IMR-90 (cell line): ENCODE results near the gene GOSR1.

ENCODE experiments used
- CEBPB ChIP-seq: IDR thresholded peaks from 2 replicates; pipeline ENCODE4 v1.6.1; 2012; ENCODE audit warnings: low read depth, low read length, improper control_type of control experiment
- CHD1 ChIP-seq: IDR thresholded peaks from 2 replicates; pipeline ENCODE4 v1.6.1; 2012; ENCODE audit warnings: low read depth, low read length, improper control_type of control experiment
- CTCF ChIP-seq: conservative IDR thresholded peaks from 2 replicates; pipeline ENCODE4 v1.5.1; 2012; ENCODE audit warnings: mild to moderate bottlenecking, low read depth, low read length, improper control_type of control experiment
- MXI1 ChIP-seq: IDR thresholded peaks from 2 replicates; pipeline ENCODE4 v1.6.1; 2012; ENCODE audit warnings: low read depth, mild to moderate bottlenecking, low read length, moderate library complexity, borderline replicate concordance
- NFE2L2 ChIP-seq: fragments of 150-350 bp; IDR thresholded peaks from 2 replicates; pipeline ENCODE4 v1.6.1; 2016; ENCODE audit warnings: low read depth, mild to moderate bottlenecking, low read length
- POLR2A ChIP-seq: IDR thresholded peaks from 2 replicates; pipeline ENCODE4 v1.6.1; 2012; ENCODE audit warnings: mild to moderate bottlenecking, low read depth, low read length
- RAD21 ChIP-seq: IDR thresholded peaks from 2 replicates; pipeline ENCODE4 v1.6.1; 2012; ENCODE audit warnings: low read length, improper control_type of control experiment
- RFX5 ChIP-seq: IDR thresholded peaks from 2 replicates; pipeline ENCODE4 v1.8.0; 2012; ENCODE audit warnings: low read depth, mild to moderate bottlenecking, low read length, moderate library complexity
- SMC3 ChIP-seq: fragments of 150-350 bp; IDR thresholded peaks from 2 replicates; pipeline ENCODE4 v1.6.1; 2016; ENCODE audit warnings: low read depth, mild to moderate bottlenecking, antibody characterized with exemption, low read length, moderate library complexity
- USF2 ChIP-seq: fragments of 150-350 bp; IDR thresholded peaks from 2 replicates; pipeline ENCODE4 v1.6.1; 2017; ENCODE audit warnings: mild to moderate bottlenecking, antibody characterized with exemption, low read length, low read depth

- TF ChIP-seq CTCF (no peak), SMC3 (no peak), CEBPB (no peak), POLR2A (no peak), RFX5 (no peak), USF2 (no peak), CHD1 (no peak), MXI1 (no peak), NFE2L2 (no peak), RAD21 (no peak)
Measured at GRCh38 chr17:30495586-30495985, 18.4 kb downstream of the GOSR1 start.
